Activated B cell treated with CpG ODN at 0.5 μM for 24 hours (primary cell): Measurements from ENCODE around the gene RRAGA. TPM values are rescaled to one million over a fixed set of nuclear protein-coding genes. Genes with fewer than 3 reads are reported as not detected.

Source experiments
- ATAC-seq: fragments of 200-7000 bp; cut with Tn5 transposase; one replicate; pipeline ENCODE4 v1.10.0; 2021; ENCODE audit warnings: low read depth, mild to moderate bottlenecking, moderate library complexity
- CTCF ChIA-PET: fragments of 350-600 bp; sonication (Branson Sonifier 250); formaldehyde crosslinking; loops from one replicate; lab custom pipeline; 2021; ENCODE audit warnings: antibody characterized with exemption; lab: Charles Lee
- POLR2A ChIA-PET: fragments of 350-600 bp; sonication (Branson Sonifier 250); formaldehyde crosslinking; loops from one replicate; lab custom pipeline; 2021; ENCODE audit warnings: antibody characterized with exemption; lab: Charles Lee
- DNase-seq: peaks from one replicate; pipeline ENCODE4 v3.0.0; 2022
- H3K27ac Mint-ChIP-seq: one replicate; pipeline ENCODE4 v1.8.0; 2020; ENCODE audit warnings: mixed read lengths
- H3K27me3 Mint-ChIP-seq: one replicate; pipeline ENCODE4 v1.8.0; 2021; ENCODE audit warnings: mixed read lengths
- H3K36me3 Mint-ChIP-seq: one replicate; pipeline ENCODE4 v1.8.0; 2021; ENCODE audit warnings: low read depth, mixed read lengths
- H3K4me1 Mint-ChIP-seq: one replicate; pipeline ENCODE4 v1.8.0; 2021; ENCODE audit warnings: mixed read lengths
- H3K4me3 Mint-ChIP-seq: one replicate; pipeline ENCODE4 v1.8.0; 2020; ENCODE audit warnings: mild to moderate bottlenecking, mixed read lengths
- H3K9me3 Mint-ChIP-seq: one replicate; pipeline ENCODE4 v1.8.0; 2020; ENCODE audit warnings: mixed read lengths
- intact Hi-C: fragments of 100-400 bp; cut with micrococcal nuclease; formaldehyde crosslinking; loops from one replicate; pipeline ENCODE4 v1.15.1; 2024
- total RNA-seq: library from RNA; stranded (reverse); gene quantifications from 2 replicates; pipeline ENCODE4 v1.2.3, GENCODE V29; 2022
- TF ChIP-seq, protein P1 (sequence below): fragments of 200-600 bp; IDR thresholded peaks from one replicate; pipeline ENCODE4 v1.8.0; 2022; ENCODE audit warnings: antibody characterized with exemption, mild to moderate bottlenecking

Gene RRAGA
- total RNA-seq, 1 donor from 2014 or later: 45.0 TPM

- DNase-seq: no peak
- no peaks in the 10 kb centered on the region for H3K36me3 Mint-ChIP-seq
- intact Hi-C loops: loop anchor here (1.0 kb wide), 3 partner anchors 145 to 774 kb away; no protein-coding TSS in a partner anchor
- no peak overlapping the region for H3K27ac Mint-ChIP-seq
- peak; percentile 49 for ATAC-seq
- H3K4me1 Mint-ChIP-seq: peaks cover 2% of the 10 kb centered on the region
- H3K4me3 Mint-ChIP-seq: no peak overlapping the region
- ChIA-PET POLR2A (interaction anchor here (1.0 kb wide), 1 partner anchor 20 kb away, joined by 4 read pairs; the partner anchor contains the start of gene RRAGA), CTCF (interaction anchor here (1.0 to 4.1 kb wide), 5 partner anchors 8 to 775 kb away, joined by 3 to 16 read pairs (median 4); partner anchors contain the start of gene RRAGA)
- H3K27me3 Mint-ChIP-seq: peaks cover 5% of the 10 kb centered on the region
- H3K9me3 Mint-ChIP-seq: no peaks in the 10 kb centered on the region
- TF ChIP-seq, protein P1, sequence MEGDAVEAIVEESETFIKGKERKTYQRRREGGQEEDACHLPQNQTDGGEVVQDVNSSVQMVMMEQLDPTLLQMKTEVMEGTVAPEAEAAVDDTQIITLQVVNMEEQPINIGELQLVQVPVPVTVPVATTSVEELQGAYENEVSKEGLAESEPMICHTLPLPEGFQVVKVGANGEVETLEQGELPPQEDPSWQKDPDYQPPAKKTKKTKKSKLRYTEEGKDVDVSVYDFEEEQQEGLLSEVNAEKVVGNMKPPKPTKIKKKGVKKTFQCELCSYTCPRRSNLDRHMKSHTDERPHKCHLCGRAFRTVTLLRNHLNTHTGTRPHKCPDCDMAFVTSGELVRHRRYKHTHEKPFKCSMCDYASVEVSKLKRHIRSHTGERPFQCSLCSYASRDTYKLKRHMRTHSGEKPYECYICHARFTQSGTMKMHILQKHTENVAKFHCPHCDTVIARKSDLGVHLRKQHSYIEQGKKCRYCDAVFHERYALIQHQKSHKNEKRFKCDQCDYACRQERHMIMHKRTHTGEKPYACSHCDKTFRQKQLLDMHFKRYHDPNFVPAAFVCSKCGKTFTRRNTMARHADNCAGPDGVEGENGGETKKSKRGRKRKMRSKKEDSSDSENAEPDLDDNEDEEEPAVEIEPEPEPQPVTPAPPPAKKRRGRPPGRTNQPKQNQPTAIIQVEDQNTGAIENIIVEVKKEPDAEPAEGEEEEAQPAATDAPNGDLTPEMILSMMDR: no peak
Observed at GRCh38 chr9:19028835-19029451, 20.3 kb upstream of the RRAGA start.

DNA sequence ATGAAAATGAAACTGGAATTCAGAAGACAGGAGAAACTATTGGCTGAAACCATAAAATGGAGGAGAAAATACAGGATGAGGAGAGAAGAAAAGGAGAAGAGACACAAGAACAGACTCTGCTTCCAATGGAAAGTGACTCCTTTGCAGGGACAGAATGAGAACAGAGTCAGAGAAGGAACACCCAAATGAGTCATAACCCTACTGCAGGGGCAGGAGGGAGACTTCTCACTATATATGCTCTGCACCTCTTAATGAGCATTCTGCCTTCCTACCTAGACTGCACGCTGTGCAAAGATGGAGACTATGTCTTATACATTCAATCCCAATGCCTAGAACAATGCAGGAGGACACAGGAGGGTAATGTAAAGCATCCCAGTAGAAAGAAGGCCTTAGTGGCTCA lies 18.3 kb upstream of the RRAGA start:
- Mint-ChIP-seq H3K4me3 (no peak overlapping the region), H3K27me3 (peaks cover 10% of the 10 kb centered on the region), H3K36me3 (no peaks in the 10 kb centered on the region), H3K4me1 (peaks cover 2% of the 10 kb centered on the region), H3K9me3 (no peaks in the 10 kb centered on the region), H3K27ac (no peak overlapping the region)
- no peak for DNase-seq
- TF ChIP-seq, protein P1: no peak
- ChIA-PET POLR2A (no interaction called here), CTCF (no interaction called here)
- ATAC-seq: no peak
- intact Hi-C loops: no loop called here

- Mint-ChIP-seq H3K4me3 (no peak overlapping the region), H3K36me3 (no peaks in the 10 kb centered on the region), H3K4me1 (peaks cover 2% of the 10 kb centered on the region), H3K27ac (no peak overlapping the region), H3K27me3 (peaks cover 10% of the 10 kb centered on the region), H3K9me3 (no peaks in the 10 kb centered on the region)
- ChIA-PET POLR2A (no interaction called here), CTCF (no interaction called here)
- intact Hi-C loops: no loop called here
- TF ChIP-seq, protein P1: no peak
- no peak for ATAC-seq
- DNase-seq: no peak
Observed at GRCh38 chr9:19032406-19032805, 16.8 kb upstream of the RRAGA start.

- Mint-ChIP-seq H3K27ac (no peak within 1 kb of the TSS), H3K4me3 (no peak within 1 kb of the TSS), H3K4me1 (peaks cover 2% of the 10 kb centered on the region), H3K36me3 (no peaks in the 10 kb centered on the region), H3K27me3 (peaks cover 10% of the 10 kb centered on the region), H3K9me3 (no peaks in the 10 kb centered on the region)
- TF ChIP-seq, protein P1: no peak
- ChIA-PET POLR2A (no interaction called here), CTCF (no interaction called here)
- DNase-seq: no peak
- no peak for ATAC-seq
- intact Hi-C loops: no loop called here
Observed at GRCh38 chr9:19033015-19033414, 16.2 kb upstream of the RRAGA start, which contains the start of gene SAXO1. TSS of gene SAXO1 (minus strand) at chr9:19033209. CDS start at chr9:19032908, 301 bp downstream.

DNA sequence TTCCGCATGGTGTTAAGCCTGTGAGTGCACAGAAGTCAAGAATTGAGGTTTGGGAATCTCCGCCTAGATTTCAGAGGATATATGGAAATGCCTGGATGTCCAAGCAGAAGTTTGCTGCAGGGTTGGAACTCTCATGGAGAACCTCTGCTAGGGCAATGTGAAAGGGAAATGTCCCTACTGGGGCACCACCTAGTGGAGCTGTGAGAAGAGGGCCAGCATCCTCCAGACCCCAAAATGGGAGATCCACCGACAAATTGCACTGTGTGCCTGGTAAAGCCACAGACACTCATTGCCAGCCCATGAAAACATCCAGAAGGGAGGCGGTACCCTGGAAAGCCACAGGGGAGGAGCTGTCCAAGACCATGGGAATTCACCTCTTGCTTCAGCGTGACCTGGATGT lies 12.6 kb upstream of the RRAGA start:
- H3K27ac Mint-ChIP-seq: no peak overlapping the region
- no peak overlapping the region for H3K4me3 Mint-ChIP-seq
- ATAC-seq: no peak
- no peaks in the 10 kb centered on the region for H3K4me1 Mint-ChIP-seq
- peaks cover 6% of the 10 kb centered on the region for H3K27me3 Mint-ChIP-seq
- intact Hi-C loops: no loop called here
- ChIA-PET POLR2A (no interaction called here), CTCF (no interaction called here)
- H3K36me3 Mint-ChIP-seq: no peaks in the 10 kb centered on the region
- no peaks in the 10 kb centered on the region for H3K9me3 Mint-ChIP-seq
- no peak for DNase-seq
- TF ChIP-seq, protein P1: no peak
